Stimulated activated CD4-positive, alpha-beta T cell treated with anti-CD3 and anti-CD28 coated beads, TNF-alpha, amount 100 ng/mL, for 4 hours (primary cell): Measurements from ENCODE around the gene MUC4.
"Not testable (repeated sequence)": the region's sequence is repeated elsewhere in the genome, so short reads cannot be mapped to it uniquely, and the experiment has no call there.

Experiments used
- DNase-seq, 3 experiments: peaks; one replicate each; pipeline ENCODE4 v3.0.0-alpha.2; 2020; ENCODE audit warnings: low read depth in 3 of 3

Gene MUC4

GRCh38 chr3:195784031-195784430 is 27.7 kb downstream of the MUC4 start:
- not testable (repeated sequence) for DNase-seq

GRCh38 chr3:195781236-195781635 is 30.5 kb downstream of the MUC4 start:
- DNase-seq = not testable (repeated sequence)

- DNase-seq = no peak
Observed at GRCh38 chr3:195777975-195778374, 33.8 kb downstream of the MUC4 start.

- no peak for DNase-seq
Observed at GRCh38 chr3:195774917-195775316, 36.8 kb downstream of the MUC4 start.

- no peak for DNase-seq
Observed at GRCh38 chr3:195773956-195774537, 37.7 kb downstream of the MUC4 start.

GRCh38 chr3:195771646-195772300 is 40.0 kb downstream of the MUC4 start:
- DNase-seq = no peak

DNA sequence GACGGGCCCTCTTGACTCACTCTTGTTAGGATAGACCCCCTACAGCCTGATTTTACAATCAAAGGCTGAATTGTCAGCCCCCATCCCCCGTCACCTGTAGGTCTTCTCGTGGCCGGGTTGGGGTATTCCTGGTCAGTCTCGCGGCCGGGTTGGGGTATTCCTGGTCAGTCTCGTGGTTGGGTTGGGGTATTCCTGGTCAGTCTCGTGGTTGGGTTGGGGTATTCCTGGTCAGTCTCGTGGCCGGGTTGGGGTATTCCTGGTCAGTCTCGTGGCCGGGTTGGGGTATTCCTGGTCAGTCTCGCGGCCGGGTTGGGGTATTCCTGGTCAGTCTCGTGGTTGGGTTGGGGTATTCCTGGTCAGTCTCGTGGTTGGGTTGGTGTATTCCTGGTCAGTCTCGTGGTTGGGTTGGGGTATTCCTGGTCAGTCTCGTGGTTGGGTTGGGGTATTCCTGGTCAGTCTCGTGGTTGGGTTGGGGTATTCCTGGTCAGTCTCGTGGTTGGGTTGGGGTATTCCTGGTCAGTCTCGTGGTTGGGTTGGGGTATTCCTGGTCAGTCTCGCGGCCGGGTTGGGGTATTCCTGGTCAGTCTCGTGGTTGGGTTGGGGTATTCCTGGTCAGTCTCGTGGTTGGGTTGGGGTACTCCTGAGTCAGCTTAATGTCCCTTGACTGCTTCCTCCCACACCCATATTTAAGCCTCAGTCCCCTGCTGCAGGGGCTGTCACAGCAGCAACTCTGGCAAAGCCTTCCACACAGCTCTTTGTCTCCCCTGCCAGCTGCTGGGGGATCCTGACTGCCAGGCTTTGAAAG is 40.7 kb downstream of the MUC4 start:
- DNase-seq = not testable (repeated sequence)

GRCh38 chr3:195770081-195770840 is 41.5 kb downstream of the MUC4 start:
- no peak for DNase-seq

DNA sequence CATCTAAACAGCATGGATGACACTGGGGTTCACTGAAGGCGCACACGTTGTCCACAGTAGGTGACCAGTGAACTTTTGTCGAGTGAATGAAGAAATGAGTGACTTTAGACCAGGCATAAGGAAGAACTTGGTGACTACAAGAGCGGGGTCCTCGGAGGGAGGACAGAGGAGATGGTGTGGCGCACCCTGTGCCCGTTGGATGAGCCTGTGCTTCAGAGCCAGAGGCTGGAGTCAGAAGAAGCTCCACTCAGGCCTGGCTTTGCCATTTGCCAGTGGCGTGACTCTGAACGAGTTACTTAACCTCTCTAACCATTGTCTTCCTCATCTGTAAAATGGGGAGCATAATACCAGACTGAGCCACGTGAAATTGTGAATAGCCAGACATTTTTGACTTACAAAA is 42.2 kb downstream of the MUC4 start:
- DNase-seq = no peak

DNA sequence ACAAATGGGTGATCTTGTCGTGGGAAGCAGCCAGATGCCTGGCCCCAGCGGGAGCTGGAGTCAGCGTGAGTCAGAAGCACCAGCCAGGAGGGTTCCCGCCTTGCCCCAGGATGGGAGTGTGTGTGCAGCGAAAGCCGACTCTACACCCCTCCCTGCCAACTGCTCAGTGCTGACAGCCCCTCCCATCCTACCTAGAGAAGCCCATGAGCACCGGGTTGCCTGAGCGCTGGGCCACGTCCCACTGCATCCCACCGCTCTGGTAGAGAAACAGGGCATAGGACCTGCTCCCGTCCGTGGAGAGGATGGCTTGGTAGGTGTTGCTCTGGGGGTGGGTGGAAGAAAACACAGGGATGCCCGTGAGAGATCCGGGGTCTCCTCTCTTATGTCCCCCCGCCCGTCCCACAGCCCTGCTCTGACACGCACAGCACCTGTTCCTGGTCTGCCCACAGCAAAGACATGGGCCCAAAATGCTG is 42.9 kb downstream of the MUC4 start:
- no peak for DNase-seq

DNA sequence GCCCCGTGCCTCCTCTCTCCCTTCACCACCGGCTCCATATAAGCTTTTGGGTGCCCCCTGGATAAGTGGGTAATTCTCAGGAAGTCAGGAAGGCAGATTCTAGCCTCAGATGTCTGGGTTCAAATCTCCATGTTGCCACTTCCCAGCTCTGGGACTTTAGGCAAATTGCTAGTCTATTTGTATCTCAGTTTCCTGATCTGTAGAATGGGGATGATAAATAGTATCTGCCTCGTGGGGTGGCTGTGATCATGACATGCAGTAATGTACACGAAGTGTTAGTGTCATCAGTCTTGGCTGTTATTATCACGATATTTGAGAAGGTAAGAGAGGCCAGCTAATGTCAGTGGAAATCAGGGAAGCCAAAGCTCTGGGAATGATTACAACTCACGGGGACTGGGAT is 43.3 kb downstream of the MUC4 start:
- DNase-seq = no peak

DNA sequence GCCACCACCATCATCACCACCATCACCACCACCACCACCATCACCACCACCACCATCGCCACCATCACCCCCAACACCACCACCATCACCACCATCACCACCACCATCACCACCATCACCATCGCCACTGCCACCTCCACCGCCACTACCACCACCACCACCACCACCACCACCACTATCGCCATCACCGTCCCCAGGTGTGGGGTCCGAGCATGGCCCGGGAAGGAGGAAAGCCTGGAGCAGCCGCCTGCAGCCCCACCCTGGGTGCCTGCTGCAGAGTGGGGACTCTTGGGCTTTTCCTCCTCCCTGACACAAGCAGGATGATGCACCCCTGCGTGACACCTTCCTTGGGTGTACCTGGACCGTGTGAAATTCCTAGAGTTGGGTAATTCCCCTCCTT is 43.9 kb downstream of the MUC4 start:
- no peak for DNase-seq

DNA sequence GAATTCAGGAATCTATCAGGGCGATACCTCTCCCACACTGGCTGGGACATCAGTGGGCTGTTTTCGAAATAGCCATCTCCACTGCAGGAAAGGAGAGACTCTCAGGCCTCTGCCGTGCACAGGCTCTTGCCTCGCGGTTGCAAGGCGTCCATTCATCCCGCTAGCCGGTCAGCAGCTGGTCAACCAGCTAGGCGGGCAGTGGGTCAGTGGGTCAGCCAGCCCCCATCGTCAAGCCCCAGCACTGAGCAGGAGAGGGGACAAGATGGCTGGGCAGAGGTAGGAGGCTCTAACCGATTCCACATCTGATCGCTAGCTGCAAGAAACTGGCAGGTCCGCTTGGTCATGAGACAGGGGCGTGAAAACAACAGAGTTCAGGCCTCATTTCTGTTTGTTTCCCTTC is 45.1 kb downstream of the MUC4 start:
- no peak for DNase-seq

DNA sequence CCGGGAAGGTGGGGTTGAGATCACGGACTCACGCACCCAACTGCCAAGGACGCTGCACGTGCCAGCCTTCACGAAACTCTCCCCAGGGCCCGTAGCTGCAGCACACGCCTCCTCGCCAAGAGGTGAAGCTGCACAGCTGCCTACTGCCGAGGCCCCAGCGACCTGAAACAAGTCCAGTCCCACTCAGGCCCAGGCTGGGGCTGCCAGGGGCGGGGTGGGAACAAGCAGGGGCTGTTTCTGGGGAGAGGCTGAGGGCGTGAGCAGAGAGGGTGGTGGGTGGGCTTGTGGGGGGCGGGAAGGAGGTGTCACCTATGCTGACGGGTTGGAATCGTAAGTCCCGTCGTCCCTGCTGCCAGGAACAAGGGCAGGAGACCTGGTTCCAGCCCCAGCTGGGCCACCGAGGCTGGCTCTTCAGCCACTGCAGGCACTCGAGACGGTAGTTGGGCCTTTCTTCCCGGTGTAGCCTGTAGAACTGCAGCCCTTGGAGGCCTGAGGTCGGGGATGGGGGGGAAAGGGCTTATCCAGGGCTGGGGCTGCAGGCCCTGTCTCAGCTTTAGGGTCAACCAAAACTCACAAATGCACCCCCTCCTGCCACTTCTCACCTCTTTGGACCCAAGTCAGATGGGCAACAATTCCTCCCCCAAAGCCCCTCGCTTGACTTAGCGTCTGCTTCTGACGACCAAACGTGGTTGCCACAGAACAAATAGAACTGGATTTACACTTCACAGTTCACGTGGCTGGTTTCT is 46.6 kb downstream of the MUC4 start:
- no peak for DNase-seq

DNA sequence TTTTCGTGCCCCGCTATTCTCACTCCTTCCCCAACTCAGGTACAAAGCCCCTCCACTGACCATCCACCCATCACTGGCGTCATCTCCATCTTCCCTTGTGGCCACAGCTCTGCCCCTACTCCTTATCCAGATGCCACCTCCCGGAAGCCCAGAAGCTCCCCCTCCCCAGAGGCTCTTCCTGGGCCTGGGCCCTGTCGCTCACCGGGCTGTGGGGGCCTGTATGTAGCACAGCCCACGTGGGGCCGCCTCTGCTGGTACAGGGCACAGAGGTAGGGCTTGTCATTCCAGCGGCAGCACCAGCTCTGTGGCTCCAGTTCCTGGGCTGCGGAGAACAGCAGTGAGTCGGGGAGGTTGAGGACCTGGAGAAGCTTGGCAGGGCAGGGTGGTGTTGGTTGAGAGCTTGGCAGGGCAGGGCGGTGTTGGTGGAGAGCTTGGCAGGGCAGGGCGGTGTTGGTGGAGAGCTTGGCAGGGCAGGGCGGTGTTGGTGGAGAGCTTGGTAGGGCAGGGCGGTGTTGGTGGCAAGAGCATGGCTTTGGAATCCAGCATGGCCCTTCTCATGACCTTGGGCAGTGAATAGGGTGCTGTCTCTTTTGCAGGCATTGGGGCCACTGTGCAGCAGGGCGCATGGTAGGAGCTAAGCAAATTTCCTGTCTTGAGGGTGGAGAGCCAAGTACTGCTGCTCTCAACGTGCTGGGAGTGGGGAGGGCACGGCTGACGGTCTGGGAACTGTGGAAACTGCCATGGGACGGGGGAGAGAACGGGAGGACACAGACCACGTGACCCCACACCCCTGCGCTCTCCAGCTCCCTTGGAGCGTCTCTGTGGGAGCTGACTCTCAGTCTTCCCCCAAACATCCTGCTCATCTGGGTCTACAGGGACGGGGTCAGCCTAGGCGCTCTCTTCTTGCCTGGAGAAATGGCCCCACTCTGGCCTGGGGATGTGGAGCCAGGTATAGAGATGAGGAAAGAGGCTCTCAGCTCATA is 47.6 kb downstream of the MUC4 start:
- no peak for DNase-seq

DNA sequence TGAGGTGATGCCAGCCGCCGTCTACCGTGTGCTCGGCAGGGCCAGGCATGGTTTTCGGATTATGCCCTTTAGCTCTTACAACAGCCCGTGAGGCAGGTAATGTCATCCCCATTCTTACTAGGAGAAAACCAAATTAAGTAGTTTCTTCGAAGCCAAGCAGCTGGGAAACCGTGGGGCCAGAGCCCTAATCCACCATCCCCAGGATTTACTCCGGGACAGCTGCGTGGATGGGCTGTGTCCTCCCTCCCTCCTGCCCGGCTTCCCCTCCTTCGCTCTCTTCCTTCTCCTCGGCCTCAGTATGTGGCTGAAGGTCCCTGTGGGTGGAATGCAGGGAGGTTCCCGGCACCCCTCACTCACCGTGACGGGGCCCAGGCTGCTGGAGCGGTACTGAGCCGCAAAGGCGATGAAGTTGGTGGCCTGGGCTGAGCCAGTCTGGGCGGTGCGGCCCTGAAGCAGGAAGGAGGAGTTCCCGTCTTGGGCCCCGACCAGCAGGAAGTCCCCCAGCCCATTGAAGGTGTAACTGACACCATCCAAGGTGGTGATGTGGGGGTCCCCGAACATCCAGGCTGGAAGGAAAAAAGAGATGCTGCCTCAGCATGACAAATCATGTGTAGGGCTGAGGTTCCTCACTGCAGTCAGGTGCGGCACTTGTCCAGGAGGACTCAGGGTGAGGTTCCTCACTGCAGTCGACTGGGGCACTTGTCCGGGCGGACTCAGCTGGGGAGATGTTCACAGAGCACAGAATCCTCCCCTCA is 48.5 kb downstream of the MUC4 start:
- DNase-seq = no peak

GRCh38 chr3:195762611-195763010 is 49.1 kb downstream of the MUC4 start:
- no peak for DNase-seq

DNA sequence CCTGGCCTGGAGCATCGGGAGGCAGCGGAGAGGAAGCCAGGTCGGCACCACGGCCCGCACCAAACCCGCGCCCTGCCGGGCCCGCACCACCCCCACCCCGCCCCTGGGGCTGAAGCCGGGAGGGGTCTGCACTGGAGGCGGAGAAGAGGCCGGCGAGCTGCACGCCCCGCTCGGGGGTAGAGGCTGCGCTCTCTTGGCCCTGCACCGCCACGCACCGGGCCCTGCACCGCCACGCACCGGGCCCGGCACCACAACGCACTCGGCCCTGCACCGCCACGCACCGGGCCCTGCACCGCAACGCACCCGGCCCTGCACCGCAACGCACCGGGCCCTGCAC is 49.5 kb downstream of the MUC4 start:
- no peak for DNase-seq

- no peak for DNase-seq
Observed at GRCh38 chr3:195761567-195762248, 50.0 kb downstream of the MUC4 start.
